SKM-1 treated with dmso at 0.1 percent for 144 hours (cell line): ENCODE results near the gene PLPPR4.

Experiments used
- DNase-seq: peaks from one replicate; lab custom pipeline; 2025; ENCODE audit not compliant: unreplicated experiment; lab: John Stamatoyannopoulos, UW

The PLPPR4 gene

GRCh38 chr1:99347041-99347684 is 82.9 kb downstream of the PLPPR4 start:
- no peak for DNase-seq

DNA sequence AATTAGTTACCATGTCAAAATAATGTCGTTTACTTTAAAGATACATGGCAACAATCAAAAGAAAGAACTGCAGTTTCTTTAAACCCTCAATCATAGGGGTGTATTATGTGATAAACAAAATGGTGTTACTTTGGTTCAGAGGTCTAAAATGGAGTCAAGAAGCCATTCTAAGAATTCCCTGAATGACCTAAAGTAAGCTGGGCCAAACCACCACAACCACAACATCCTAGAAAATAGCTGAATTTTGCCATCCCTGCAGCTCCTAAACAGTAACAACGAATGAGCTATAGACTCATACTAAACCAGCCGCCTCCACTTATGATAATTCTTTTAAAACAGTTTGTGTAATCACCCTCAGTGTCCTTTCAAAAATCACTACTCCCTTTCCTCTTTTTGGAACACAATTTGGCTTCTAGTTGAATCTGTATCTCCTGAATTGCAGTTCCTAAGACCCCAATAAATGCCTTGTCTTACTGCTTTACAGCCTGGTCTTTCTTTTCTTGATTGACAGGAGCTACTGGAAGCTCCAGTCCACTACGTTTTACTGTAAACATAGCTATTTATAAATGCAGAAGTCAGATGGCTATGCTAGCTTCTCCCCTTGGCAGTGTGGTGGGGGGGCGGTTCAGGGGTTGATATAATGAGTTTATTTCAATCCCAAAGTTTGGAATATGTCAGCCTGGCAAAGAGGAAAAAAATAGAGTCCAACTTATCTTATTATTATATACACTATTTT is 84.3 kb downstream of the PLPPR4 start:
- DNase-seq, result no peak

- no peak for DNase-seq
Measured at GRCh38 chr1:99352821-99353220, 88.5 kb downstream of the PLPPR4 start.

DNA sequence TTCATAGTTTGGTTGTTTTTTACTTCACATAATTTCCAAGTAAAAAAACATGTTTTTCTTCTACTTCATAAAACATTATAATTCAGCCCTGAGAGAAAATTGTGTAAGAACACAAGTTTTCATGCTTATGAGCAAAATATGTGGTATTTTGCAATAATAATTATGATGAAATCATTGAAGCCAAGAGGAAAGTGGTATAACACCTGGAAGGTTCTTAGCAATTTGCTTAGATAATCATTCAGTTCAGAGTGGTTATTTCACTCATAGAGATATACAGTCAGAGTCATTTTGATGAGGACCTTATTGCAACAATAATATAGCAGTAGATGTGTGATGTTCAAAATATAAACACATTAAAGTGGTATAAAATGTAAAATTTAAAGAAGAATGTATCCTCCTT is 94.5 kb downstream of the PLPPR4 start:
- no peak for DNase-seq
